ENCODE measurements around the gene UROC1.

Gene UROC1

GRCh38 chr3:126477061-126477380, 40.6 kb downstream of the UROC1 start:
- no peak for DNase-seq

DNA sequence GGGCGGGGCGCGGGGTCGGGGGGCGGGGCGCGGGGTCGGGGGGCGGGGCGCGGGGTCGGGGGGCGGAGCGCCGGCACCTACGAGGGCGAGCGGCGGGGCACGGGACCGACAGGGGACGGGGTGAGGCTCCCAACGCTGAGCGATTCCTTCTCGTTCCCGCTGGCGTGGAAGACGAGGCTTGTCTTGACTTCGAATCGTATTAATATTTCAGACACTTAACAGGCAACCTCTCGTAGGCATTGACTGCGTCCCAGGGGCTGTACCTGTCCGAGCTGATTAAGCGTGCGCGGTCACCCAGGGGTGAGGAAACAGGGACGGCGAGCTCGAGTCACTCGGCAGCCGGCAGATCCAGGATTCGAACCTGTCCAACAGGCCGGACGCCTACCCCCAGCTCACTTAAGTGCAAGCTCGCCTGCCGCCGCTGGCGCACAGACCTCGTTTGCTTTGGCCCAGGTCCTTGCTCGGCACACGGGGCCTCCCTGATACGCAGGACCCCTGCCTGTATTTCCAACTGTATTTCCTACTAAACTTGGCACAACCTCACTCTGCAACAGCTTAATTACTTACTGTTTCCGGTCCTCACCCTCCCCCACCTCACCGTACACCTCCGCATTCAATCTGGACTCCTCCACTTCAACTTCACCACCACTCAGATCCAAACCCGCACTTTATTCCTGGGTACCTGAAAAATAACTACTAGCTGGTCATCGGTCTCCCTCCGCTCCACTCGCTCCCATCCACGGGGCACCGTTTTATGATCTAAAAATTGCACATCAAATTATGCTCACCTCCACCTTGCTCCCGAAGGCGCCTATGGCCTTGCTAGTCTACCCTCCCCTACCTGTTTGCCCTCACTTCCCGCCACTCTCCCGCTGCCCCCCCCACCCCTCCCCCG, 41.2 kb downstream of the UROC1 start:
- DNase-seq, result no peak

DNA sequence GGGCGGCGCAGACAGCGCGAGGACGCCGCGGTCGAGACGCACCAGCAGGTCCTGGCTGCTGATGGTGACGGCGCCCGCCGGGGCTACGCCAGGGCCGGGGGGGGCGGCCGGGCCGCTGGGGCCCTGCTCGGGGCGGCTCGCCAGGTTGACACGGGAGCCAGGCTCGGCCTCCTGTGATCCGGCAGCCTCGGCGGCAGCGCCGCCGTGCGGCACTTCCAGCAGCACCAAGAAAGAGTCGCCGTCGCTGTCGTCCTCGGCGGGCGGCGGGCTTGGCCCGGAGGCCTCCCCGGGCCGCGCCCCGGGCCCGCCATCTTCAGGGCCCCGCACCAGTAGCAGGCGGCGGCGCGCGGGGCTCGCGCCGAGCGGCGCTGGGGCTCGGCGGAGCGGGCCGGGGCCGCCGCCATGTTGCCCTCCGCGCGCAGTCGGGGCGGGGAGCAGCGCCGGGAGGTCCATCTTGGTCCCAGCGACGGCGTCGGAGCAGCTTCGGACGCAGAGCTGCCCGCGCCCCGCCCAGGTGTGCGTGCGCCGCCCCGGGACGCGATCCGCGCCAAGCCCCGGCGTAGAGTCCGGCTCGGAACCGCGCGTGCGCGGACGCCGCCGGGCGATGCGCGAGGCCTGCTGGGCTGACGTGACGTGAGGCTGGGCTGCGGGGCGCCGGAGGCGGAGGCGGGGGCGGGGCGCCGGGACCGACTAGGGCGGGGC, 42.0 kb downstream of the UROC1 start, which contains the start of gene ZXDC:
ZXDC (minus strand) TSS at position 479 of the 702 bp plus-strand sequence; CDS start at position 453, 26 bp downstream.
- DNase-seq, result peak; percentile 98 to 100 (median 99)

GRCh38 chr3:126474498-126475412, 42.8 kb downstream of the UROC1 start:
- DNase-seq, result peak; percentile 65 to 81 (median 75)

DNA sequence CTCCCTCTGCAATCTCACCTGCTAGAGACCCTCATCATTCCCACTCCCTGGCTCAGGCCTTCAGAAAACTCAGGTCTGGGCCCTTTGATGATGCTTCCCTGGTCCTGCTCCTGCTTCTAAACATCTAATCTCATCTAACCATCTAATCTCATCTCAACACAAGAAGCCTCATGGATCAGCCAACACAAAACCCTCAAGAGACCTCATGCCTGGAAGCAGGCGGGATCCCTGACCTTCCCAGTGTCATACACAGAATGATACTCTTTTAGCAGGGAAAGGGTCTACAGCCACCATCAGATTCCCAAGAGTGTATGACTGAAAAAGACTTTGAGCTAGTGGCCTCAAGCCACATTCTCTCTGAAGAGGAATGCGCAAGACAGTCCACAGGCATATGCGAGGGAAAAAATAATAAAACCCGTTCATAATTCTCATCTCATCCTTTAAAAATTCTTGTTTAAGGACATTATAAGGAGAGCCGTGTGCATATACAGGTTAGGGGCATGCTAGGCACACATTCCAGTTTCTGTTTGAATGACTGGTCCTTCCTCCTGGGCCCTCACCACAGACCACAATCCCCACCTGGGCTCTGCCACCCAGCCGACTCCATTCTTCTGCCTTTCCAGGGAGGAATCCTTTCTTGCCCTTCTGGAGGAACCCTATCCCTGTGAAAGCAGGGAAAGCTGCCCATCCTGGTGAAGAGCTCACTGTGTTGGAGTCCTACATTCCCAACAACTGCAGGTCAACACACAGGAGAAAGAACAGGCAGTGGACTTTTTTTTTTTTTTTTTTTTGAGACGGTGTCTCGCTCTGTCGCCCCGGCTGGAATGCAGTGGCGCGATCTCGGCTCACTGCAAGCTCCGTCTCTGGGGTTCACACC, 44.0 kb downstream of the UROC1 start:
- DNase-seq, result no peak

DNA sequence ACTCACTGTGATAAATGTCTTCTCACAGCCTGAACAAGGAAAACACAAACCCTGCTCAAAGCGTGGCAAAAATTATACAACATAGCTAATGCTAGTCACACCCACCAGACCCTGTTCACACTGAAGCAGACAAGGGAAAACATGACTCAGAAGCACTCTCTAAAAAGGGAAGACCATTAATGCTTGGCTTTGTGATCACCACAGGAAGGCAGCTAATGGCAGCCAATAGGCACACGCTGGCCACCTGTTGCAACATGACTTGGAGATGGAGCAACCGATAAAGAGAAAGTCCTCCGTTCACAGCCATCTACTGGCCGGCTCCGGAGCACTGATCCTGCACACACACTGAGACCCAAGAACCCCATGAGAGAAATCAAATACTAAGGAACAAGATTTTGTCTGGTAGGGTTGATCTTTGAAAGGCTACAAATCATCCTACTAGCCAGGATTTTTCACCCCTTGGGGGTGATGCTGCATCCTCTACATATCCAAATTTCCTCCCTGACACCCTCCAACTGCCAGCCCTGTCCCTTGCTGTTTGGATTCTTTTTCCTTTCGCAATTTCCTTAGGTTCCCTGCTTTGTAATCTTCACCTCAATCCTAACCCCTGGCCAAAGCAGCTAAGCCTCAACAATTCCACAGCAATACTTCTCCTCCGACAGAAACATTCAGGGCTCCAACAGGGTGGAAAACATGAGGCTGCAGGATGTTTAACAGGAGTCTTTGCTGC, 45.1 kb downstream of the UROC1 start:
- peak; percentile 94 to 99 (median 96) for DNase-seq

- DNase-seq, result peak in 2 of 4 experiments; percentile 7 to 11
Measured at GRCh38 chr3:126469479-126469878, 48.1 kb downstream of the UROC1 start.

- peak; percentile 69 to 76 (median 72) for DNase-seq
Measured at GRCh38 chr3:126468028-126468891, 49.3 kb downstream of the UROC1 start.

DNA sequence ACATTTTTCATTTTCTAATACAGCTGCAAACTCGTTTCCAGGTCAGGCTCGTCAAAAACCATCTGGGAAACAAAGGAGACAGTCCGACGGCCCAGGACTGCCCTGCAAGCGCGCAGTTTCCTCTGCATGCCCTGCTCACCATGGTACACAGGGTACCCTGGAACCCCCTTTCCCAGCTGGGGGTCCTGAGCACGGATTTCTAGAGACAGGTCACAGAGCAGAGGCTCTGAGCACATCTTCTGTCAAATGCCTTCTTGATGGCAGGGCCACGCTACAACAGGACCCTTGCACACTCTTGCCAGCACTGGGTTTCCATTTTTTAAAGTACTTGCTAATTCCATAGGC, 50.0 kb downstream of the UROC1 start:
- no peak for DNase-seq

GRCh38 chr3:126466886-126467610, 50.5 kb downstream of the UROC1 start:
- DNase-seq, result peak; percentile 29 to 52 (median 44)

- peak; percentile 82 to 90 (median 89) for DNase-seq
Measured at GRCh38 chr3:126465928-126466544, 51.5 kb downstream of the UROC1 start.

GRCh38 chr3:126464997-126465396, 52.6 kb downstream of the UROC1 start:
- no peak for DNase-seq

DNA sequence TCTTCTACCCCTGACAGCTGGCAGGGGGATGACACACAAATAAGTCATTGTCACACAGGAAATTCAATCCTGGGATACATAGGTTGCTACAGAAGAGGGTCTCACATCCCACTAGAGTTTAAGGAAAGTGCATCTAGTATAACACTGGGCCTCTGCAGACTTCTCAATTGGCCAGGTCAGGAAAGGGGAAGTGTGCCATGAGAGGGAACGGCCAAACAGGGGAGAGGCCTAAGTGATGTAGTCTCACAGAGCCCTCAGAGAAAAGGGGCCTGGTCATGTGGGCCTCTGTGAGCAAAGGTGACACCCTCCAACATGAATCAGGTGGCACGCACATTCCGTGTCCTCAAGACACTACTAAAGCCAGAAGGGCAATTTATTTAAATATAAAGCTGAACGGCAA, 53.1 kb downstream of the UROC1 start:
- DNase-seq, result peak; percentile 48 to 67 (median 62)

DNA sequence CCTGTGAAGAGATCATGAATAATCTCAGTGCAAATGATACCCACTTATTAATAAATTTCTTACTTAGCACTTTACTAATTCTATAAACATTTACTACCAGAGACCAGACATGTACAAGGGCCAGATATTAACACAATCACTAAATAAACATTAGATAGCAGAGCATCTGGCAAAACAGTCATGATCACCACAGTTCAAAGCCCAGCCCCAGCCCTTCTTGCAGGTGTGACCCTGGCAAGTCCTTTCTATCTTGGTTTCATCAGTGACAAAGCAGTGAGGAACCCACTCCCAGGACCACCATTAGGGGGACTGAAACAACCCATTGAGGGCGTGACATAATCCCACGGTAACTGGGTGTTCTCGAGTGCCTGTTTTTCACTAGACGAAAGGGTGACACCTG, 53.5 kb downstream of the UROC1 start:
- no peak for DNase-seq

GRCh38 chr3:126463521-126463920, 54.1 kb downstream of the UROC1 start:
- no peak for DNase-seq

GRCh38 chr3:126461450-126462070, 56.0 kb downstream of the UROC1 start:
- no peak for DNase-seq

- no peak for DNase-seq
Measured at GRCh38 chr3:126460381-126460780, 57.2 kb downstream of the UROC1 start.

- DNase-seq, result no peak
Measured at GRCh38 chr3:126459763-126460127, 57.8 kb downstream of the UROC1 start.
